ENCODE measurements around the gene FTCD.

FTCD gene

GRCh38 chr21:46156678-46157077 lies 1.3 kb upstream of the FTCD start:
- no peak for DNase-seq (ENCODE audit: insufficient read length, low spot score)
- FAIRE-seq: no peak

GRCh38 chr21:46156378-46156645 lies 933 bp upstream of the FTCD start:
- no peak for DNase-seq (ENCODE audit: insufficient read length, low spot score)
- TF ChIP-seq PAX5 (IDR thresholded peaks at IDR 0.05; ENCODE audit: insufficient read depth, low read length, severe bottlenecking): no peak
- TF ChIP-seq POLR2A (IDR thresholded peaks at IDR 0.05; ENCODE audit: low read depth, low read length): no peak
- TF ChIP-seq POLR2AphosphoS5 (IDR thresholded peaks at IDR 0.05; ENCODE audit: low read depth, low read length): no peak
- TF ChIP-seq TAF1 (IDR thresholded peaks at IDR 0.05; ENCODE audit: low read depth, low read length): no peak
- TF ChIP-seq SPI1 (IDR thresholded peaks at IDR 0.05; ENCODE audit: low read depth, low read length): no peak
- TF ChIP-seq POU2F2 (IDR thresholded peaks at IDR 0.05; ENCODE audit: low read depth, low read length): no peak
- no peak for FAIRE-seq

More at GRCh38 chr21:46156678-46157077, 1.3 kb upstream of the FTCD start:
- no peak for TF ChIP-seq POLR2AphosphoS5 (IDR thresholded peaks at IDR 0.05; ENCODE audit: low read depth, low read length)
- TF ChIP-seq PAX5 (IDR thresholded peaks at IDR 0.05; ENCODE audit: insufficient read depth, low read length, severe bottlenecking): no peak
- no peak for TF ChIP-seq POU2F2 (IDR thresholded peaks at IDR 0.05; ENCODE audit: low read depth, low read length)
- no peak for TF ChIP-seq POLR2A (IDR thresholded peaks at IDR 0.05; ENCODE audit: low read depth, low read length)
- no peak for TF ChIP-seq SPI1 (IDR thresholded peaks at IDR 0.05; ENCODE audit: low read depth, low read length)
- TF ChIP-seq TAF1 (IDR thresholded peaks at IDR 0.05; ENCODE audit: low read depth, low read length): no peak

- TF ChIP-seq SPI1 (IDR thresholded peaks at IDR 0.05; ENCODE audit: low read depth, low read length) (no peak), POLR2AphosphoS5 (IDR thresholded peaks at IDR 0.05; ENCODE audit: low read depth, low read length) (no peak), POLR2A (IDR thresholded peaks at IDR 0.05; ENCODE audit: low read depth, low read length) (no peak), POU2F2 (IDR thresholded peaks at IDR 0.05; ENCODE audit: low read depth, low read length) (no peak), PAX5 (IDR thresholded peaks at IDR 0.05; ENCODE audit: insufficient read depth, low read length, severe bottlenecking) (no peak), TAF1 (IDR thresholded peaks at IDR 0.05; ENCODE audit: low read depth, low read length) (no peak)
- no peak for DNase-seq (ENCODE audit: insufficient read length, low spot score)
- FAIRE-seq: no peak
Observed at GRCh38 chr21:46154955-46155513, 345 bp downstream of the FTCD start.

GRCh38 chr21:46154155-46154954 lies 1.0 kb downstream of the FTCD start:
- no peak for DNase-seq (ENCODE audit: insufficient read length, low spot score)
- FAIRE-seq: no peak

GRCh38 chr21:46153247-46154154 lies 1.9 kb downstream of the FTCD start:
- no peak for TF ChIP-seq SPI1 (IDR thresholded peaks at IDR 0.05; ENCODE audit: low read depth, low read length)
- no peak for TF ChIP-seq POU2F2 (IDR thresholded peaks at IDR 0.05; ENCODE audit: low read depth, low read length)
- no peak for TF ChIP-seq TAF1 (IDR thresholded peaks at IDR 0.05; ENCODE audit: low read depth, low read length)
- no peak for TF ChIP-seq POLR2A (IDR thresholded peaks at IDR 0.05; ENCODE audit: low read depth, low read length)
- TF ChIP-seq PAX5 (IDR thresholded peaks at IDR 0.05; ENCODE audit: insufficient read depth, low read length, severe bottlenecking): no peak
- TF ChIP-seq POLR2AphosphoS5 (IDR thresholded peaks at IDR 0.05; ENCODE audit: low read depth, low read length): no peak
- FAIRE-seq (no peak), DNase-seq (ENCODE audit: insufficient read length, low spot score) (peak; percentile 83)

More at GRCh38 chr21:46154155-46154954, 1.0 kb downstream of the FTCD start:
- TF ChIP-seq POLR2AphosphoS5 (IDR thresholded peaks at IDR 0.05; ENCODE audit: low read depth, low read length): no peak
- TF ChIP-seq TAF1 (IDR thresholded peaks at IDR 0.05; ENCODE audit: low read depth, low read length): no peak
- no peak for TF ChIP-seq PAX5 (IDR thresholded peaks at IDR 0.05; ENCODE audit: insufficient read depth, low read length, severe bottlenecking)
- no peak for TF ChIP-seq POLR2A (IDR thresholded peaks at IDR 0.05; ENCODE audit: low read depth, low read length)
- TF ChIP-seq SPI1 (IDR thresholded peaks at IDR 0.05; ENCODE audit: low read depth, low read length): no peak
- no peak for TF ChIP-seq POU2F2 (IDR thresholded peaks at IDR 0.05; ENCODE audit: low read depth, low read length)

GRCh38 chr21:46152927-46153246 lies 2.5 kb downstream of the FTCD start:
- FAIRE-seq (no peak), DNase-seq (ENCODE audit: insufficient read length, low spot score) (no peak)
- TF ChIP-seq POU2F2 (IDR thresholded peaks at IDR 0.05; ENCODE audit: low read depth, low read length) (no peak), POLR2AphosphoS5 (IDR thresholded peaks at IDR 0.05; ENCODE audit: low read depth, low read length) (no peak), TAF1 (IDR thresholded peaks at IDR 0.05; ENCODE audit: low read depth, low read length) (no peak), SPI1 (IDR thresholded peaks at IDR 0.05; ENCODE audit: low read depth, low read length) (no peak), PAX5 (IDR thresholded peaks at IDR 0.05; ENCODE audit: insufficient read depth, low read length, severe bottlenecking) (no peak), POLR2A (IDR thresholded peaks at IDR 0.05; ENCODE audit: low read depth, low read length) (no peak)

GRCh38 chr21:46151989-46152926 lies 3.1 kb downstream of the FTCD start:
- DNase-seq (ENCODE audit: insufficient read length, low spot score) (no peak), FAIRE-seq (no peak)
- TF ChIP-seq POU2F2 (IDR thresholded peaks at IDR 0.05; ENCODE audit: low read depth, low read length): no peak
- TF ChIP-seq TAF1 (IDR thresholded peaks at IDR 0.05; ENCODE audit: low read depth, low read length): no peak
- TF ChIP-seq SPI1 (IDR thresholded peaks at IDR 0.05; ENCODE audit: low read depth, low read length): no peak
- TF ChIP-seq POLR2A (IDR thresholded peaks at IDR 0.05; ENCODE audit: low read depth, low read length): no peak
- TF ChIP-seq POLR2AphosphoS5 (IDR thresholded peaks at IDR 0.05; ENCODE audit: low read depth, low read length): no peak

- TF ChIP-seq POLR2AphosphoS5 (IDR thresholded peaks at IDR 0.05; ENCODE audit: low read depth, low read length): no peak
- TF ChIP-seq PAX5 (IDR thresholded peaks at IDR 0.05; ENCODE audit: insufficient read depth, low read length, severe bottlenecking): no peak
- TF ChIP-seq POLR2A (IDR thresholded peaks at IDR 0.05; ENCODE audit: low read depth, low read length): no peak
- no peak for TF ChIP-seq SPI1 (IDR thresholded peaks at IDR 0.05; ENCODE audit: low read depth, low read length)
- TF ChIP-seq TAF1 (IDR thresholded peaks at IDR 0.05; ENCODE audit: low read depth, low read length): no peak
- no peak for TF ChIP-seq POU2F2 (IDR thresholded peaks at IDR 0.05; ENCODE audit: low read depth, low read length)
- FAIRE-seq (no peak), DNase-seq (ENCODE audit: insufficient read length, low spot score) (no peak)
Observed at GRCh38 chr21:46151261-46151988, 4.0 kb downstream of the FTCD start.
